GM21360 (cell line): Measurements from ENCODE around the gene AKNA.
"Not testable (repeated sequence)": the region's sequence is repeated elsewhere in the genome, so short reads cannot be mapped to it uniquely, and the experiment has no call there.

Experiments used
- ATAC-seq: cut with Tn5 transposase; IDR thresholded peaks from one replicate; pipeline ENCODE4 v1.9.1; 2021; ENCODE audit warnings: mild to moderate bottlenecking, moderate library complexity; ENCODE audit not compliant: unreplicated experiment

AKNA gene

DNA sequence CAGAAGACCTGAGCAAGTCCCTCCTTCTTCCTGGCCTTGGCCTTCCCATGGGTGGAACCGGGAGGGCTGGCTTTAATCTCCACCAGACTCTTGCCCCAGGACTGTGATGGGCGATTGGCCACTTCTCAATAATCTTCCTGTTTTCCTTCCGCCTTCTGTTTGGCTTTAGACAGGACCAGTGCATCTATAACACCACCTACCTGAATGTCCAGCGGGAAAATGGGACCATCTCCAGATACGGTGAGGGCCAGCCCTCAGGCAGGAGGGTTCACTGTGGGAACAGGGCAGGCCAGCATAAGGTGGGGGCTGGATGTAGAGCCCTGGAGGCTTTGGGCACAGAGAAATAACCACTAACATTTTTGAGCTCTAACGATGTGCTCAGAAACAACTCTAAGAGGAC is 63.9 kb downstream of the AKNA start:
- ATAC-seq = not testable (repeated sequence)

DNA sequence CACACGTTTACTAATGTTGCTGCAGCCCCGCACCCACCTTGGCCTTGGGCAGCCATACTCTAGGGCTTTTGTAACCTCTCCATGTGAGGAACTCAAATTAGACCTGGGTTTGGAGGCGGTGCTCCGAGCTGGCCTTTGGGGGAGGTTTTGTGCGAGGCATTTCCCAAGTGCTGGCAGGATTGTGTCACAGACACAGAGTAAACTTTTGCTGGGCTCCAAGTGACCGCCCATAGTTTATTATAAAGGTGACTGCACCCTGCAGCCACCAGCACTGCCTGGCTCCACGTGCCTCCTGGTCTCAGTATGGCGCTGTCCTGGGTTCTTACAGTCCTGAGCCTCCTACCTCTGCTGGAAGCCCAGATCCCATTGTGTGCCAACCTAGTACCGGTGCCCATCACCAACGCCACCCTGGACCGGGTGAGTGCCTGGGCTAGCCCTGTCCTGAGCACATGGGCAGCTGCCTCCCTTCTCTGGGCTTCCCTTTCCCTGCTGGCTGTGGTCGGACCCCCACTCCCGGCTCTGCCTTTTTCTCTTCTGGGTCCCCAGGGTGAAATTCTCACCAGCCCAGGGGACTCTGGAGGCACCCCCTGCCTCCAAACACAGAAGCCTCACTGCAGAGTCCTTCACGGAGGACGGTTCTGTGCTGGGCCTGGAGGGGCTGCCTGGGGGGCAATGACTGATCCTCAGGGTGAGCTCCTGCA is 64.8 kb downstream of the AKNA start, which contains the start of gene ORM1:
Gene ORM1 (plus strand): TSS at position 268 of the 701 bp plus-strand sequence. CDS start 36 bp downstream, at position 304.
- ATAC-seq = not testable (repeated sequence)

DNA sequence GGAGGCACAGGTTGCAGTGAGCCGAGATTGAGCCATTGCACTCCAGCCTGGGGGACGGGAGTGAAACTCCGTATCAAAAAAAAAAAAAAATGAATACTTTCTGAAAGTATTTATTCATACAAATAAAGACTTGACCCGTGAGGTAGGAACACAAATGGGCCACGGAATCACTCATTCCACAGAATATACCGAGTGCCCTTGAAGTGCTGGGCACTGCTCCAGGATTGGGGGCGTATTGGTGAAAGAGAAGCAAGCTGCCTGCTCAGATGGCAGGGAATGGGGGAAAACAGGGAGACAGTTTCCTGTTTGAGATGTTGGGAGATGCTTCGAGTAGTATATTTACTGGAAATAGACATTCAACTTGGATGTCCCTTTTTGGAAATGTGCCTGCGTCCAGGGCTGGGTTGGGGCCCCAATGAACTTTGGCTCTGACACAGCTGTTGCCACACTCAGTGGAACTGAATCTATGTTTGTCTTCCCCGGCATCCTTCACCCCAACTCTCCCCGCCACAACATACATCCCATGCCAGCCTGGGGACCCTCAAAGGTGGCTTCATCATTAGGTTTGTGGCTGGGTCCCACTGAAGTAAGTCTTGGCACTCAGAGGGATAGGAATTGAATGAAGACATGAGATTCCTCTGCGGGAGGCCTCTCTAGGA is 65.5 kb downstream of the AKNA start:
- not testable (repeated sequence) for ATAC-seq

DNA sequence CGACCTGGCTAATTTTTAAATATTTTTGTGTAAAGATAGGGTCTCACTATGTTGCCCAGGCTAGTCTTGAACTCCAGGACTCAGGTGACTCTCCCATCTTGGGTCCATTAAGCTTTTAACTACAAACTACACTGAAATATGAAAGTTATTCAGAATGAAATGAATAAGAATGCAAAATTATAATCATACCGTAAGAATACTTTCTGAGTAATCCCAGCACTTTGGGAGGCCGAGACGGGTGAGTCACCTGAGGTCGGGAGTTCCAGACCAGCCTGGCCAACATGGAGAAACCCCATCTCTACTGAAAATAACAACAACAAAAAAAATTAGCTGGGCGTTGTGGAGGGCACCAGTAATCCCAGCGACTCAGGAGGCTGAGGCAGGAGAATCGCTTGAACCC is 66.0 kb downstream of the AKNA start:
- ATAC-seq = no peak

DNA sequence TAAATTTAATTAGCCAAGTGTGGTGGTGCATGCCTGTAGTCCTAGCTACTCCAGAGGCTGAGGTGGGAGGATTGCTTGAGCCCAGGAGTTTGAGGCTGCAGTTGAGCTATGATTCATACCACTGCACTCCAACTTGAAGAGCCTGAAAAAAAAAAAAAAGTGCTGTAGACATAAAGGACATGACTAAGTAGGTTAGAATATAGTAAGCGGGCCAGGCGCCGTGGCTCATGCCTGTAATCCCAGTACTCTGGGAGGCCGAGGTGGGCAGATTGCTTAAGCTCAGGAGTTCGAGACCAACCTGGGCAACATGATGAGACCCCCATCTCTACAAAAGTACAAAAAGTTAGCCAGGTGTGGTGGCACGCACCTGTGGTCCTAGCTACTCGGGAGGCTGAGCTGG is 67.1 kb downstream of the AKNA start:
- ATAC-seq = not testable (repeated sequence)

DNA sequence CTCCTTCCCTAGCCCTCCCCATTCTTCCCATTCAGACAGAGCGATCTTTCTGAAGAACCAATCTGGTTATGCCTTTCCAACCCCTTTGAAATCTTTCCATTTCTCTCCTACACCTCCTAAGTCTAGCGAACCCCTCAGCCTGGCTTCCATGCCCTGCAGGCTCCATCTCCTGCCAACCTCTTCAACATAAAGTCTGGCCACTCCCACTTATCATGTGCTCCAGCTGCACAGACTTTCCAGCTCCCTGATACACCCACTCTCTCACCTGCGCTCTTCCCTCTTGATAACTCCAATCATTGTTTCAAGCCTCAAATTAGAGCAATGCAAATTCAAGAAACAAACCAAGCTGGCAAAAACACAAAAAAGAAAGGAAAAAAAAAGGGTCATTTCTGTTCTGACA is 68.6 kb downstream of the AKNA start:
- ATAC-seq = no peak

- no peak for ATAC-seq
Measured at GRCh38 chr9:114318416-114318815, 69.4 kb downstream of the AKNA start.

- no peak for ATAC-seq
Measured at GRCh38 chr9:114317665-114318357, 70.0 kb downstream of the AKNA start.

GRCh38 chr9:114316605-114317230 is 71.1 kb downstream of the AKNA start:
- ATAC-seq = no peak

DNA sequence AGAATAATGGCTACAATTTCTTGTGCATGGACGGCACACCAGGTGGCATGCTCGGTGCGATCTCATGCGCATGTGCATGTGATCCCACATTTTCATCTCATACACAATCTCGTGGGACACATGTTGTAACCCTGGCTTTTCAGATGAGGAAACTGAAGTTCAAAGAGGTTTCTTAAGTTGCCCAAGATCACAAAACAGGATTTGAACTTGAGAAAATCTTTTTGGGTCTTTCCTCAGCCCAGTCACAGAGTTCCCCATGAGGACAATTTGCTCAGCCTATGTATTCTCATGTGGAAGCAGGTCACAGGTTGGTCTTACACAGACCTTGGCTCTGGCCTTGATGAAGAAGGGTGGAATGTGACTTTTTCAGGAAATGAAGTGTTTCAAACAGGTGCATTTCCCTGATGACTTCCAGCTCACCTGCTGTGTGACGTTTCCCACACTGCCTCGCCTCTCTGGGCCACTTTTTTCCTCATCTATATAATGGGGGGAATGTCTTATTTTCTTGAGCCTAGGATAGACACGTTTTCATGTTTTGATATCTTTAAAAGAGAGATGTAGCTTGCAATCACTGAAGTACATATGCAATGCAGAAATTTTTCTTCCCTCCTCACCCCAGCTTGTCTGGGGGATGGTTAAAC is 71.9 kb downstream of the AKNA start:
- ATAC-seq = no peak

- no peak for ATAC-seq
Measured at GRCh38 chr9:114314881-114315722, 72.7 kb downstream of the AKNA start.

DNA sequence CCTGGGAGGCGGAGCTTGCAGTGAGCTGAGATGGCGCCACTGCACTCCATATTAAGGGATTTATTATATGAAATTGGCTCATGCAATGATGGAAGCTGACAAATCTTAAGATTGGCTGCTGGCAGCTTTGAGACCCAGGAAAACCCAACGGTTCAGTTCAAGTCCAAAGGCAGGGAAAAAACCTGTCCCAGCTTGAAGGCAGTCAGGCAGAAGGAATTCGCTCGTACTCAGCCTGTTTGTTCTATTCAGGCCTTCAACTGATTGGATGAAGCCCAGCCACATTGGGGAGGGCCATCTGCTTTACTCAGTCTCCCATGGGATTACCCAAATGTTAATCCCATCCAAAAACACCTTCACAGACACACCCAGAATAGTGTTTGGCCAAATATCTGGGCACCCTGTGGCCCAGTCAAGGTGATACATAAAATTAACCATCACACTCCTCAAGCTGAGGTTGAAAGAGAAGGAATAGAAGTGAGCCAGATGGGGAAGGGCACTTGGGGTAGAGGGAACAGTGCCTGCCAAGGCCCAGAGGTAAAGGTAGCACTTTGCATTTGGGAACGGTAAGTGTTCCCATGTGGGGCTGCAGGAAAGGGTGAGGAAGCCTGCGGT is 73.4 kb downstream of the AKNA start:
- no peak for ATAC-seq

DNA sequence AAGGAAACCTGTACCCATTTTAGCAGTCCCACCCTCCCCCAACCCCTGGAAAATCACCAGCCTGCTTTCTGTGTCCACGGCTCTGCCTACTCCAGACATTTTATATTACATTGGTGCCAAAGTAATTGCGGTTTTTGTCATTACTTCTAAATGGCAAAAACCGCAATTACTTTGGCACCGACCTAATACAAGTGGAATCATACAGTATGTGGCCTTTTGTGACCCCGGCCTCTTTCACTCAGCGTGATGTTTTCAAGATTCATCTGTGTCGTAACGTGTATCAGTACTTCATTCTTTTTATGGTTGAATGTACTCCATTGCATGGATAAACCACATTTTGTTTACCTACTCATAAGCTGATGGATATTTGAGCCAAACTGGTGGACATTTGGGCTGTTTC is 74.6 kb downstream of the AKNA start:
- ATAC-seq = no peak

DNA sequence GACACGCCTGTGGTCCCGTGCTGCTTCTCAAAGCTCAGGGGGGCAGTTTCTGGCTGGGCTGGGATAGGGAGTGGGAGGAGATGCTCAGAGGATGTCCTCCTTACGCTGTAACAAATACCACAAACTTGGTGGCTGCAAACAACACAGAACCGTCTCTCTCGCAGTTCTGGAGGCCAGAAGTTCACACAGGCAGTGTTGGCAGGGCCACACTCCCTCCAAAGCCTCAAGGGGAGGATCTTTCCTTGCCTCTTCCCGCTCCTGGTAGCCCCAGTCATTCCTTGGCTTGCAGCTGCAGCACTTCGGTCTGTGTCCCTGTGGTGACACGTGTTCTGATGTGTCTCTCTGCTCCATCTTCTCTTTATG is 75.3 kb downstream of the AKNA start:
- no peak for ATAC-seq

DNA sequence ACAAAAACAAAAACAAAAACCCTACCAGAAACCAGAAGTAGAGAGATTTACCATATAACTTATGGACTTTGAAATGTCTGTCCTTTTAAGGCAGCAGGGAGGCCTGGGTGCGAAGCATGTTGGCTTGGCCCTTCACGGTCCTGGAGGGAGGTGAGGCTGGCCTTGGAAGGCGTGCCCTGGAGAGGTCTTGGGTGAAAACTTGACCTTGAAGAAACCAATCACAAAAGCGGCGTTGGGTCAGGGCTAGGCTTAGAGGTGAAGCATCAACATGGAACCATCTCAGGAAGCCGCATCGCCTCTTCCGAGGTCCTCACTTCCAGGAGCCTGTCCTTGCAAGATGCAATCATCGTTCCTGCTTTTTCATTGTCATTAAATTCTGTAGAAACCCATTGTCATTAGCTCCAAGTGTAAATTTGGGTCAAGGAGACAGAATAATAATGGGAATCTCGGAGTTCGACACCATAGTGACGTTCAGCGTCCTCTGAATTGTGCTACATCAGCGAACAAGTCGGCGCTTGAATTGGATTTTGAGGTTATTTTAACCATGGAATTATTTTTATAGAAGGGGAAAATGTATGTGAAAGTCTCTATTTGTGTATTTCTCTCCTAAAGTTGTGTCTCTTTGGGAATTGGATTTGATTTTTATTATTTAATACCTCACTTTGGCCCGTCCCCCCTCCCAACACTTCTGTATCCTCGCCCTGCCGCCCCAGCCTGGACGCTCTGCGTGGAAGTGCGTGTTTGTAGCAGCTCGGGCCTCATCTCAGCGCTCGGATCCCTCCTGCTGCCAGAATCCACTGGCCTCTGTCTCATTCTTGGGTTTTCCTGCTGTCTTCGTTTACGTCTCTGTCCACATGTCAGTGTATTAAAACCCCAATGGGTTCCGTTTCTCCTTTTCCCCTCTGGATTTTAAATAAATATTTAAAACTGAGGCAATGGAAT is 75.9 kb downstream of the AKNA start:
- ATAC-seq = no peak

GRCh38 chr9:114310471-114311450 is 77.0 kb downstream of the AKNA start:
- ATAC-seq = no peak

DNA sequence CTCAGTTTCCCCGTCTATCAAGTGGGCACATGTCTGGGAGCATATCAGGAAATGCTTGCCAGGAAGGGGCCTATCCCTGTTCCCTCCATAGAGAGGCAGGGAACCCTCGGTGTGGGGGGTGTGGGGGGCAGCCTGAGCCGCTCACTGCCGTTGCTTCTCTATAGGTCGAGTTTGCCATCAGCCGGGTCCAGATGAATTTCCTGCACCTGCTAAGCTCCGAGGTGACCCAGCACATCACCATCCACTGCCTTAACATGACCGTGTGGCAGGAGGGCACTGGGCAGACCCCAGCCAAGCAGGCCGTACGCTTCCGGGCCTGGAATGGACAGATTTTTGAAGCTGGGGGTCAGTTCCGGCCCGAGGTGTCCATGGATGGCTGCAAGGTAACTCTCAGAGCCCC is 78.7 kb downstream of the AKNA start:
- no peak for ATAC-seq
